ENCODE results near the gene MYO16.

Gene MYO16

DNA sequence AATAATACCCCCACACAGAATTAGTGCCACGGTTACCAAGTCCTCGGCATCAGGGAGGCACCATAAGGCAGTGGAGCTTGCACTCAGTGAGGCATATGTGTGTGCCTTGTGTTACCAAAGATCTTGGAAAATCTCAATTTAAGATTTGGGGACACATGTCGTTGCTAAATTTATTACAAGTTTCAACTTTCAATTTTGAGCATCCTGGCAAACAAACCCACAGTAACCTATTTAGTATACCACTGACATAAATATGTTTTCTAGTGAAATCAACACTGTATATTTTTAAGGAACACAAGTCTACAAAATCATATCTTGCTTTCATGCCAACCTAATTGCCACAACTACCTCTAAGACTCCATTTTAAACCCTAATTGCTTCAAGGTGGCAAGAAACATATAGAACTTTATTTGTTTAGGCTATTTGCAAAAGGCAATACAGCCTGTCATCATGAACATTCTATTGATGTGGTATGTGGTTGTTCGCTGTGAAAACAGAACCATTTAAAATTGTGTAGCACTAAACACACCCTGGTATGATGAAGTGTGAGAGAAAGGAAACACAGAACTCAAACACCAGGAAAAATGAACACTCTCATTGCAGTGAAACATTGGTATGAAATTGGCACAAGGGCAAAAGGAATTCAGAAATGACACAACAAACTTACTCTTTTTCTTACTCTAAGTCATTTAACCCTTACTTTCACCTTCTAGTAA, 625.9 kb downstream of the MYO16 start:
- no peak for DNase-seq

DNA sequence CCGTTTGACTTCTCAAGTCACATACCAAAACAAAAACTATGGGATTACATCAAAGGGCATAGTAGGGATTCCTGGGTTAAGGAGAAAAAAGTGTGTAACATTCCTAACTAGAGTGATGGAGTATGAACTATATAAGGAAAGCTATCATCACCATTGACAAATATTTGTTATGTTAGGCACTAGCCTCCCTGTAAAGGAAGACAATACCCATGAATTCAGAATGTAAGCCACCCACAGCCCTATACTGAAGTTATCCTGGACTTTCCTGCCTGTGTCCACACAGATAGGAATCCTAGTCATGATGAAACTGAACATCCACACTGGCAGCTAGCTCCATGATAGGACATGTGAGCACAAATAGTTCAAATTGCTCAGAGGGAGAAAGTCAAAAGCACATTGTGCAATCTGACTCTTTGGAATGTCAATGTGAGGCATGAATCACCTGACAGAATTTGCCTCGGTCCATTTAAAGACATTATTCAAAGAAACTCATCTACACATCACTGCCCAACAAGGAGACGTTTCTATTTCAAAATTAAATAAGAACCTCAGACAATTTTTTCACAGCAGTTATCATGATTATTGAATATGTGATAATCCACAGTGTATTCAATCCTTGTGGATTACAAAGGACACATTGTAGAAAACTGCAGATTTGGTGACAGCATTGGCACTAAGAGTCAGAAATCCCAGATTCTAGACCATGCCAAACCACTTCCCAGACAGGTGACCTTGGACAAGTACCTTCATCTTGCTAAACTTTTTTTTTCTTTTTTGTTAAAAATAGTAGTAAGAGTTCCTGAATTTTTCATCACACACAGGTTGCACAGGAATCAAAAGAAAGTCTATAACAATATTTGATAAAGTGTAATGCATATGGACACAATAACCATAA, 627.7 kb downstream of the MYO16 start:
- no peak for DNase-seq

Data from T-helper 9 cell (primary cell).